Measurements from ENCODE around the gene ANO7.

The ANO7 gene

DNA sequence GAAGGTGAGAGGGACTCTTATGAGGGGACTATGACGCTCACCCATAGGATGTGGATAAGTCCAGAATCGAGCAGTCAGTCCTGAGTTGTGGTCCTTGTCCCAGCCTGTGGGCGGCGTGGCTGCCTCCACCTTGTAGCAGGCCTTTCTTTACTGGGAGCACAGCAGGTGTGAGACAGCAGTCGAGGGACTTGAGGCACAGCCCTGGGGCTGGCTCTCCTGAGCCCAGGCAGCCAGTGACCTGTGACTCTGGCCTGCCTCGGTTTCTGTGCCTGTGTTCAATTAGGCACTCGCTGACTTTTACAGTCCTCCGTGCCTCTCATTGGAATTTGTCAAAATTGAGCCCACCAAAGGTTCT lies 30.0 kb upstream of the ANO7 start:
- no peak for DNase-seq (ENCODE audit: low read depth)

DNA sequence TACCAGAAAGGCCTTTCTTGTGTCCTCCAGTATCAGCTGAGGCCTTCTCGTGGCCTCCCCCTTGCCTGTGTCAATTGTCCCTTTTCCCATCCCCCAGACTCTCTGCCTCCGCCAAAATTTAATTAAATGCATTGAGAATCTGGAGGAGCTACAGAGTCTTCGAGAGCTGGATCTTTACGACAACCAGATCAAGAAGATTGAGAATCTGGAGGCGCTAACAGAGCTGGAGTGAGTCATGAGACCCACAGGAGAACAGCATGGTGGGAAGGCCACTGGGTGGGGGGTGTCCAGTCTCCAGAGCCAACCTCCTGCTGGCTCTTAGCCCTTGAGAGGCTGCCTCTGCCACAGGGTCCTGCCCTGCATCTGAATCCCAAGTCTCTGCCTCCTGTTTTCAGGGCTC lies 29.4 kb upstream of the ANO7 start:
- no peak for DNase-seq (ENCODE audit: low read depth)

DNA sequence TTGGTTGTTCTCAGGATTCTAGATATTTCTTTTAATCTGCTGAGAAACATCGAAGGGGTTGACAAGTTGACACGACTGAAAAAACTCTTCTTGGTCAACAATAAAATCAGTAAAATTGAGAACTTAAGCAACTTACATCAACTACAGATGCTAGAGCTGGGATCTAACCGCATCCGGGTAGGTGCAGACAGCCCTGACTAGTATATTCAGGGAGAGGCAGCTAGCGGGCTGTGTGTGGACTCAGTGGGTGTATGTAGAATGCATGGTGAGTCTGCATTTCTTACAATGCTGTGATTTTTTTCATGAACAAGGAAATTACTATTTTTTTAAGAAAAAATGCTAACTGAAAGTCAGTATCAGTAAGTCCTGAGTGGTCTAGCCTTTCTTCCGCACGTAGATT lies 28.2 kb upstream of the ANO7 start:
- DNase-seq (ENCODE audit: low read depth) = no peak

DNA sequence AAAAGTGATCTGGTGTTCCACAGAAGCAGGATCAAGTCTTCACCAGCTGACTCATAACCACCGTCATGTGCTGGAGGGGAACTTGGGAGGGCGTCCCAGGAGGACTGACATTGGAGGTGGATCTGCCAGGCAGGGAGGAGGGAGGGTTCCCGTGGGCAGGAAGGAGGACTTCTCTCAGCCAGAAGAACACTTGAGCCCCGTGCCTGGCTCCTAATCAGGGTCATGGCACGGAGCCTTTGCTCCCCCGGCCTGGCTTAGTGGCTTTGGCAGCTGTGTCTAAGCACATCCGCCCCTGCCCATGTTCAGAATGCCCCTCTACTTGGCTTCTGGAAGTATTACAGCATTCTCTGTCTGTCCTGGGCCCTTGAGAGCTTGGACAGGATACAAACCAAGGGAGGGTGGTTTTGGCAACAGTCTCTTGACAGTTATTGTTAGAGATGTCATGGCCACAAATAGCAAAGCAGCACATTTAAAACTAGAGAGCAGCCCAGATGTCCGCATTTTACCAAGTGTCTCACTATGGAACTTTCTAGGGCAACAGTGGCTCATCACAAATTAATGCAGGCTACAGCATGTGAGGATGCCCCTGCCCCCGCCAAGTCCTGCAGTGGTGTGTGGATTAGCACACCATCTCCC lies 26.7 kb upstream of the ANO7 start:
- DNase-seq (ENCODE audit: low read depth) = no peak

DNA sequence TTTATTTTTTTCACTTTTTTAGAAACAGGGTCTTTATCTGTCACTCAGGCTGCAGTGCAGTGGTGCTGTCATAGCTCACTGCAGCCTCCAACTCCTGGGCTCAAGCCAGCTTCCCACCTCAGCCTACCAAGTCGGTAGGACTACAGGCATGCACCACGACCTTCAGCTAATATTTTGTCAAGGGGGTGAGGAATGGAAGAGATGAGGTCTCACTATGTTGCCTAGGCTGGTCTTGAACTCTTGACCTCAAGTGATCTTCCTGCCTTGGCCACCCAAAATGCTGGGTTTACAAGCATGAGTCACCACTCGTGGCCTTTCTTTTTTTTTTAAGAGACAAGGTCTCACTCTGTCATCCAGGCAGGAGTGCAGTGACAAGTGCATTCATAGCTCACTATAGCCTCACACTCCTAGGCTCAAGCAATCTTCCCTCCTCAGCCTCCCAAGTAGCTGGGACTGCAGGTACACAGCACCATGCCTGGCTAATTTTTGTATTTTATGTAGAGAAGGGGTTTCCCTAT lies 24.8 kb upstream of the ANO7 start:
- no peak for DNase-seq (ENCODE audit: low read depth)

DNA sequence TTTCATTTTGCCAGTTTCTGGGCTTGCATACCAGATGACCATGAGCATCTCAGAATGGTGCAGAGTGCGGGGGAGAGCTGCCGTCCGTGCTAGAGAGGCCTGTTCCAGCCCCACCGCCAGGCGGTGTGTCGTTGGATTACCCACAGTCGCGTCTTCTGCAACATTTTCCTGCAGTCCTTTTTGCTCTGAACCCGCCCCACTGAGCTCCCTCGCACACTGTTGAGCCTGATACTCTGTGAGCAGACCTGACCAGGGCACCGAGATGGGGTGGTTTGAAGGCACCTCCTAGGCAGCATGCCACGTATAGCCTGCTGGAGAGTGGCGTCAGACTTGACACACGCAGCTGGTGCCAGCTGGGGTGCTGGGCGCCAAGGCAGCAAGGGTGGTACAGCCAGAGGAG lies 20.1 kb upstream of the ANO7 start:
- DNase-seq (ENCODE audit: low read depth) = no peak

DNA sequence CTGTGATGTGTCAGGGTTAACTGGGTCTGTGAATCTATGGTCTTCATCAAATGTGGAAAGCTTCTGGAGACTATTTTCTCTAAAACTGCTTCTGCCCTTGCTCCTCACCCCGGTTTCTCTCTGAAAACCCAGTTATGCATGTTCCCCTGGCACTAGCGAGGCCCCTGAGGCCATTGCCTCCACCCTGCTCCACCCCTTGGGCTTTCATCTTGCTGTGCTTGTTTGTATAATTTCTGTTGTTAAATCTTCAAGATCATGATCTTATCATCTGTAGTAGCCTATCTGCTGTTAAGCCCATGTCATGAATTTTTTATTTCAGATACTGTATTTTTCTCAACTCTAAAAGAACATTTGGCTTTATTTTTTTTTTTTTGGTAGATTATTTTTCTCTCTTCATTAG lies 14.9 kb upstream of the ANO7 start:
- no peak for DNase-seq (ENCODE audit: low read depth)

DNA sequence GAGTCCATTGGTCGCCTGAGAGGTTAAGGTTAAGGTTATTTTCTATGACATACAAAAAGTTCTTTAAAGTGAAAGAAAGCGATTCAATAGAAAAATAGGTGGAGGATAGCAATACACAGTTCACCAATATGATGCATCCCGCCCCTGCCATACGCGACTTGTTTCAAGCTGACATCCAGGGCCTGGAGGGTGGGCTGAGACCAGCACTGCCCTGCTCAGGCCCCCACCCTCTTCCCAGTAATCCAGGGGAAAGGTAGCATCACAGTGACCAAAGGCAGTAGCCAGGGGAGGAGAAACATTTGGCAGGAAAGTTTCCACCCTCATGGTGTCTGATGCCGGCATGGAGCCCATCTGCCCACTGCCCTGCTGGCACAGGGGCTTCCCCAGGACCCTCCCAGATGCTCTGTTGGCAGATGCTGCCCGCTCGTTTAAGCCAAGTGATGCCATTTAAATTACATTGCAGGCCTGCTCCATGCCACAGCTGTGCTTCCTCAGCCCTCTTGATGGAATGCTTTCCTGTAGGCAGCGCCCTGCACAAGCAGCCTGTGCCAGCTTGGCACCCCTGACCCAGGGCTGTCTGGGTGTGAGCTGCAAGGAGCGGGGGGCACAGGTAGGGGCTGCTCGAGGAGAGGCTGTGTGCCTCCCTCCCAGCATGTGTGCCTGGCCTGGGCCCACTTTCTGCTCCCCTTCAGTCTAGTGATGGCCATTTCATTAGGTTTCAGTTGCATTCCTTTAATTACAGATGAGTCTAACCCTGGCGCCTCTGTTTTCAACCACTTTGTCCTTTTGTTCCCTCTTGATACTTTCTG lies 10.7 kb upstream of the ANO7 start:
- DNase-seq (ENCODE audit: low read depth) = no peak

DNA sequence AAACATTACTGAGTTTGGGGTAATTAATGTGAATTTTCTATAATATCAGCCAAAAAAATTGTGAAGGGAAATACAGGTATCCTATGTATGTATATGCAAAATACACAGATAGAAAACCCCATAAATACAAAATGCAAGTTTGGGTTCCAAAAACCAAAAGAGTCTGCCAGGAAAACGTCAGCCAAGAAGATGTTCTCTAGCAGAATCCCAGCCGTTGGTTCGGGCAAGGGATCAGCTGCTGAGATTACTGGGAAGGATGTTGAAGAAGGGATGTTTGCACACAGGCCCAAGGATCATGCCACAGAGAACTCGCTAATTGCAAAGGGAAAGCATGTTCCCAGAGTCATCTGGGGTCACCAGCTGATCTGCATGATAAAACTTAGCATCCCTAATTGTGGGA lies 9.5 kb upstream of the ANO7 start:
- DNase-seq (ENCODE audit: low read depth) = no peak

DNA sequence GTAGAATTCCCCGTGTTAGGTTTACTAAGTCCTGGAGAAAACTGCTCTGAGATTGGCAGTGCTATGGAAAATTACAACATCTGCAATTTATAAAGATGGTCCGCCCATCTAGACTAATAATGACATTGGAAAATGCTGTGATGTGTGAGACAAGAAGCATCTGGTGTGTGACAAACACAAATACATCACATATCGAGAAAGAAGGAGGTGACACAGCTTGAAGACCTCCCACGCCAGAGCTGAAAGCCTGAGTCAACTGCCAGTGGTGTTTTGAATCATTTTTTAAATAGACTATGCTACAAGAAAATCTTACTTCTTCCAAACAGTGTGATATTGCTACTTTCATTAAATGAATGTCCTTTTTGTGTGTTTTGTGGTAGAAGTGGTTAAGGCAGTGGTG lies 8.6 kb upstream of the ANO7 start:
- no peak for DNase-seq (ENCODE audit: low read depth)

DNA sequence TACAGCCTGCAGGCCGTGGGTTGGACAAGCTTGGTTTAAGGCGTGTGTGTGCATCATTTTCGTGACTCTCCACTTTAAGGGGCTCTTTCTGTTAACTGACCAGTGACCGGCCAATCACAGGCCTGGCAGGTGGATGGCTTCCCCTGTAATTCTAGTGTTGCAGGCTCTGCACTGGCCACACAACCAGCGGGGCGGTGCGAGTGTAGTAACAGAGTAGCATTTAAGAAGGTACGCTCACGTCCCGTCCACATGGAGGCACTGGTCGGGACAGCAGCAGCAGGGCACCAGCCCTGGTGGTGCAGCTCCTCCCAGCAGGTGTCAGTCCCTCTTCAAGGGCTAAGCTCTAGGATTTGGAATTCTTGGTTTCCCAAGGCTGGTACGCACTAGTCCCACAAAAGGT lies 8.0 kb upstream of the ANO7 start:
- no peak for DNase-seq (ENCODE audit: low read depth)

DNA sequence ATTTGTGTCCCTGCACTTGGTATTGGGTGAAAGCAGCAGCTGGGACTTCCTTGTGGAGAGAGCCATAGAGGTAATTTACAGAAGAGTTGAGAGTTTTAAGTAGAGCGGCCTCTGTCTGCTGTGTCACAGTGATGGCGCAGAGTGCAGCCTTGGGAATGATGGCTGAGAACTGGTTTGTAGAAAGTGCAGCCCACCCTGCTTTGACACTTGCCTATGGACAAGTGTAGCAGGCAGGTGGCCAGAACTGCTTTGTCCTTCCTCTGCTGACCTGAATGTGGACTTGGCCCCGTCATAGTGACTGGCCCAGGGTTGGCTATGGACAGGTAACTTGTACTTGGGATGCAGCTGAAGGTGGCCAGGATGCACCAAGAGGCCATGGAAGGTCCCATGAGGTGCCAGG lies 6.4 kb upstream of the ANO7 start:
- no peak for DNase-seq (ENCODE audit: low read depth)

DNA sequence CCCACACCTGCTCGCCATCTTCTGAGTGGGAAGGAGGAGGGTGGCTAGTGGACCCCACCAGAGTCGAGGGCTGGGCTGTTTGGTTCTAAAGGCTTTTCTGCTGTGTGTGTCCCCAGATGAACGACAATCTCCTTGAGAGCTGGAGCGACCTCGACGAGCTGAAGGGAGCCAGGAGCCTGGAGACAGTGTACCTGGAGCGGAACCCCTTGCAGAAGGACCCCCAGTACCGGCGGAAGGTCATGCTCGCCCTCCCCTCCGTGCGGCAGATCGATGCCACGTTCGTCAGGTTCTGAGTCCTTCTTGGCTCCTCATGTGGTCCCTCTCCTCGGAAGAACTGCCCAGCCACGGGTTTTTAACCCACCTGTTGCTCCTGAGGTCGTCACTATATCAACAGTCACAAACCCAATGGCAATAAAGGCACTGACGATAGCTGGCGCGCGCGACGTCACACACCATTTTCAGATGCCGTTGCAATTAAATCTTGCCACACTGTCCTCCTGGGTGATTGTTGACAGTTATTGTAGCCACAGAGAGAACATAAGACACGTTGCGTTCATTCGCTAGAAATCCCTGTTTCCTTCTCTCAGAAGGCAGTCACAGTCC lies 5.8 kb upstream of the ANO7 start:
- no peak for DNase-seq (ENCODE audit: low read depth)

DNA sequence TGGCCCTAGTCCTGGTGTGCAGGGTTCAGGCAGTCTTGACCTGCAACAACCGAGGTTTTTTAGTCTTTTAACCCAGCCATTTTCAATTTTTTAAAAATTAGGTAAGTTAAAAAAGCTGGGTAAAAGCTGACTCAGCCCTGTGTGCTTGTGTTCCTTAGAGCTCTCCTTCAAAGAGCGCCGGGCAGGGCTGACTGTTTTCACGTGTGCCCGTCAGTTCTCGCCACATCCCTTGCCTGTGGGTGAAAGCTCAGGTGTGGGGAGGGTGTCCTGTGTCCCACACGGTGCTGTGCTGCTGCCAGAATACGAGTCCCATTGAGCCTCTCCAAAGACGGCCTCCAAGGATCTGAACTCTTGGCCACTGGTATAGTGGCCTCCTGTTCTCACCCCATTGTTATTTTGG lies 5.3 kb upstream of the ANO7 start:
- no peak for DNase-seq (ENCODE audit: low read depth)

DNA sequence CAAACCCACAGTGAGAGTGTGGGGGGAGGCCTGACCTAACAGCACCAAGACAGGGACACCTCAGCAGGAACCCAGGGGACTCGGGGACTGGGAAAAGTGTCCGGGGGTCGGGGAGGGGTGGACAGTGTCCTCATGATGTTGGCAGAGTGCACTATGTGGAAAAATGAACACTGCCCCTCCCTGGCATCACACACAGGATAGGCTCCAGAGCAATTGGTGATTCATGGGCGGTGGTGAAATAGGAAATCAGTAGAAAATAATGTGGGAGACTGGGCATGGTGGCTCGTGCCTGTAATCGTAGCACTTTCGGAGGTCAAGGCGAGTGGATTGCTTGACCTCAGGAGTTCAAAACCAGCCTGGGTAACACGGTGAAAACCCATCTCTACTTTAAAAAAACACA lies 3.6 kb upstream of the ANO7 start:
- DNase-seq (ENCODE audit: low read depth) = no peak

DNA sequence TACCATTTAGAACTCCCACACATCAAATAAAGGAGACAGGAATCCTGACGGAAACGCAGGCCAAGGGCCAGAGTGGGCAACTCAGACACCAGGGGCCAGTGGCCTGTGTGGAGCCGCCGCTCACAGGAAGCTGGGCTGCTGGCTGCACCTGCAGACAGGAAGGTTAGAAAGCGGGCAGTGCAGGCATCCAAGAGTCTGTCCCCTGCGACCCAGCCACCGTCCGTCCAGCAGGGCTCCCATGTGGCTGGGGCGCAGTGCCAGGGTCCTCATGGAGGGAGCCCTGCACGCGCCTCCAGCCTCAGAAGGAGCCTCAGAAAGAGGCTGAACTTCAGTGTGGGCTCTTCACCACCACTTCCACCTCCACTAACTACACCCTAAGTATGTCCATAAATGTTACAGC lies 2.5 kb upstream of the ANO7 start:
- no peak for DNase-seq (ENCODE audit: low read depth)

DNA sequence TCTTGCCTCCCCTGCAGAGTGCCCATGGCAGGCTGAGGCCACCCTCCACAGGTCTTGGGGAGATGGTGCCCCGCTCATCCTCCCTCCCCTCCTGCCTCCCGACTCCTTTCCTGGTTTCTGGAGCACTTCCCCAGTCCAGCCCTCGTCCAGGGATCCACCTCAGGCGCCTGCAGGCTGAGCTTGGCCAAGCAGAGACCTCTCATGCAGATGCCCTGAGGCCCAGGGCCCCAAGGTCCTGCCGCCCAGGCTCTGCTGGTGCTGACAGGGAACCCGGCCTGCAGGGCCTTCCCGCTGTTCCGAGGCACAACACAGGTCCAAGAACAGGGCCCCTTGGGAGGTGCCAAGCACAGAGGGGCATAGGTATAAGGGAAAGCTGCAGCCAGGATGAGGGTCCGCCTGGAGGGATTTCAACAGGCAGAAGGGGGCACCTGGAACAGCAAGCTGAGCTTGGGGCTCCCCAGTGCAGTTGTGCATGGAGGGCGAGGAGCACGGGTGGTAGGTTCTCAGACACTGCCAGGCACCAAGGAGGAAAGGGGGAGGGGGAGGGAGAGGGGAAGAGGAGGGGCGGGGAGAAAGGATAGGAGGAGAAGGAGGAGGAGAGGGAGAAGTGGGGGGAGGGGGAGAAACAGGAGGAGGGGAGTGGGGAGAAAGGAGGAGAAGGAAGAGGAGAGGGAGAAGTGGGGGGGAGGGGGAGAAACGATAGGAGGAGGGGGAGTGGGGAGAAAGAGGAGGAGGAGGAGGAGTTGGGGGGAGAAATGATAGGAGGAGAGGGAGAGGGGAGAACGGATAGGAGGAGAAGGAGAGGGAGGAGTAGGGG lies 1.2 kb upstream of the ANO7 start:
- DNase-seq (ENCODE audit: low read depth) = no peak

DNA sequence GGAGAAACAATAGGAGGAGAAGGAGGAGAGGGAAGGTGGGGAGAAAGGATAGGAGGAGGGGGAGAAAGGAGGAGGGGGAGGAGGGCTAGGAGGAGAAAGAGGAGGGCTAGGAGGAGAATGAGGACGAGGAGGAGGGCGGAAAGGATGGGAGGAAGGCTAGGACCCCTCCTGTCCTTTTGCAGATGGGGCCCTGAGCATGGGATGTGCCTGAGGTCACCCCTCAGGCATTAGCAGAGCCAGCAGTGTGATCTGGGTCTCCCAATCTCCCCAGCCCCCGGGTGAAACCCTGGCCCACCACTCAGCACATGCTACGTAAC lies 601 bp upstream of the ANO7 start:
- no peak for DNase-seq (ENCODE audit: low read depth)

DNA sequence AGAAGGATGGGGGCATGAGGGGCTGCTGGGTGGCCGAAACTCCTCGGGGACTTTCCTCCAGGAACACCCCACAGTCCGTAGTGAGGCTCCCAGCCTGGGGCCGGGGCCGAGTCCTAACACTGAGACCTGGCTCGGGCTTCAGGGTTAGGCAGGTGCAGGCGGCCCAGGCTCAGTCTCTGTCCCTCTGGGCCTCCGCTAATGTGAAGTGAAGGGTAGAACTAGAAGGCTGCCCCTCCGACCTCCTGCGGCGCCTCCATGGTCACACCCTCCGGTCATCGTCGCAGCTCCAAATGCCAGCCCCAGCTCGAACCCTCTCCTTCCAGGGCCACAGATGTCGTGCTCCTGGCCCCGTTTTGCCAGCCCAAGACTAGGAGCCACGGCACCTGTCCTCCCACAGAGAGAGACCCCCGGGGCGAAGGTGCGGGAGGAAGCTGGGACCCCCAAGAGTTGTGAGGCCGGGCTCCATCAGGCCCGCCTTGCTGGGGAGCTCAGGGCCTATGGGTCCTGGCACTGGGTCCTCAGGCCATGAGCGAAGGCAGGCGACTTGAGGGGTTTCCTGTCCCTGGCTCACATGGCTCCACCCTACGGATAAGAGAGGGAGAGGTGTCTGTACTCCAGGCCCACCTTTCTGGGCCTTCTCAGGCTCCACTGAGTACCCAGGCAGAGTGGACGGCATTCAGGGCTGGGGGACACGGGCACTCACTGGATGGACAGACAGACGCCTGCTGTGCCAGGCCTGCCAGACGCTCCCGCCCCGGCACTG lies 797 bp downstream of the ANO7 start:
- DNase-seq (ENCODE audit: low read depth) = no peak

DNA sequence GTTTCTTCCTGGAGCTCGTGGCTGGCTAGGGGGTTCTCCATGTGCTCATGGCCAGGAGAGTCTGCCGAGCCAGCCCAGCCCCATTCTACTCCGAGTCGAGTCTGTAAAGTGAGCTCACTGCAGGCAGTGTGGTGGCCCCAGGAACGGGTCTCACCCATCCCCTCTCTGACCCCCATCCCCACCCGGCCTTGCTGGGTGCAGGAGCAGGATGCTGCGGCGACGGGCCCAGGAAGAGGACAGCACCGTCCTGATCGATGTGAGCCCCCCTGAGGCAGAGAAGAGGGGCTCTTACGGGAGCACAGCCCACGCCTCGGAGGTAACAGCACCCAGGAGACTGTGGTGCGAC lies 1.4 kb downstream of the ANO7 start:
- DNase-seq (ENCODE audit: low read depth) = no peak

DNA sequence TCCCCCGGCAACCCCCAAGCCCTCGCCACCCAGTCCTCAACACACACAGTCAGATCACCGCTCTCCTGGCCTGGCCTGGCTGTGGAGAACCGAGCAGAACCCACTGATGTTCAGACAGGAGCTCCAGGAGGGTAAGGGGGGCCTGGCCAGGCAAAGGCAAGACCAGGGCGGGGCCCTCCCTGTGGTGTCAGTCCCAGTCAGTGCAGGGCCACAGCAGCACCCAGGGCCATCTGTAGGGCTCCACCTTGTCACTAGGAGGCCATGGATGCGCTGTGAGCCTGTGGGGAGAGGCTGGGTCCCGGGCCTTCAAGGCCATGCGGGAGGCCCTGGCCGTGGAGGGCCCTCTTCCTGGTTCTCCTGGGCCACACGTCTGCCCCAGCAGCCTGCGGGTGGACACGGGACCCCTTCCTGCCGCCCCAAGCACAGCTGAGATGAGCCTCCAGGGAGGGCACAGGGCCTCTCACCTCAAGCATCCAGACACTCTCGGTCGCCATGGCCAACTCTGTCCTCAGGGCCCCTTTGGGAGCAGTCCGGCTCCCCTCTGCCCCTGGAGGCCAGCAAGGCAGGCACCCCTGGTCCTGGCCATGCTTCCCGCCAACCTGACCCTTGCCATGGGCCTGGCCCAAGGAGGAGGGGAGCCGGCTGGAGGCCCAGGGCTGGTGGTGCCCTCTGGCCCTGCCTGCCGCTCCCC lies 2.0 kb downstream of the ANO7 start:
- no peak for DNase-seq (ENCODE audit: low read depth)

DNA sequence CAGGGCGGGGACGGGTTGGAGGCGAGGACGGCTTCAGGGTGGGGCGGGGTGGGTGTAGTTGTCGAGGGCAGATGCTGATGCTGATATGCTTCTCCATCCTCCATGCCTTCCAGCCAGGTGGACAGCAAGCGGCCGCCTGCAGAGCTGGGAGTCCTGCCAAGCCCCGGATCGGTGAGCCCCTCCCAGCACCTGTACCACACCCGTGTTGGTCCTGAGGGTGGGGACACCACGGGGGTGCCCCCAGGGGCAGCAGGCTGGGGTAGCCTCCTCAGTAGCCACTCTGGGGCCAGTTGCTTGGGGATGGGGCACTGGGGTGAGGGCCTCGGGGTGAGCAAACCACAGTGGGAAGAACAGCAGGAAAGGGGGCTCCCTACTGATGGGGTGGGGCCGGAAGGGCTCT lies 2.6 kb downstream of the ANO7 start:
- DNase-seq (ENCODE audit: low read depth) = no peak

All from T-helper 22 cell (primary cell).